CD14-positive monocyte (primary cell): Measurements from ENCODE around the gene PCBP3. TPM values are rescaled to one million over a fixed set of nuclear protein-coding genes. Genes with fewer than 3 reads are reported as not detected.

ENCODE experiments used
- DNase-seq, 3 donors: peaks; one replicate each; pipeline ENCODE4 v3.0.0-alpha.2; 2011 to 2022
- H2AFZ ChIP-seq: 2 replicates; pipeline ENCODE4 v1.6.0; 2012; ENCODE audit warnings: mild to moderate bottlenecking, low read depth, low read length, inconsistent platforms; ENCODE audit not compliant: insufficient read depth, poor library complexity, severe bottlenecking
- H3K27ac ChIP-seq, 2 donors: 1 replicate in 1 of 2; 2 replicates in 1 of 2; pipeline ENCODE4 v1.5.1; 2012 to 2013; ENCODE audit warnings: low read length in 2 of 2, control low read depth in 1 of 2, inconsistent platforms in 1 of 2, low read depth in 1 of 2, mild to moderate bottlenecking in 1 of 2
- H3K27me3 ChIP-seq, 2 donors: one replicate each; pipeline versions ENCODE4 v1.6.0 to v1.6.1; 2011 to 2013; ENCODE audit warnings: low read length in 2 of 2; ENCODE audit not compliant: control insufficient read depth in 2 of 2, insufficient read depth in 2 of 2
- H3K36me3 ChIP-seq, 2 donors: replicated peaks in 1 of 2; 1 replicate in 1 of 2; 2 replicates in 1 of 2; pipeline versions ENCODE4 v1.5.1 to v1.6.1; 2012 to 2013; ENCODE audit warnings: low read length in 2 of 2, control low read depth in 1 of 2, inconsistent platforms in 1 of 2, mild to moderate bottlenecking in 1 of 2; ENCODE audit not compliant: insufficient read depth in 2 of 2, control insufficient read depth in 1 of 2
- H3K4me1 ChIP-seq, 2 donors: 1 replicate in 1 of 2; 2 replicates in 1 of 2; pipeline versions ENCODE4 v1.5.1 to v1.6.1; 2012 to 2013; ENCODE audit warnings: low read length in 2 of 2, control low read depth in 1 of 2, inconsistent platforms in 1 of 2, mild to moderate bottlenecking in 1 of 2, moderate library complexity in 1 of 2; ENCODE audit not compliant: insufficient read depth in 2 of 2, control insufficient read depth in 1 of 2
- H3K4me2 ChIP-seq: replicated peaks from 2 replicates; pipeline ENCODE3; 2012; ENCODE audit warnings: low read length, moderate library complexity, mild to moderate bottlenecking; ENCODE audit not compliant: poor library complexity, severe bottlenecking; ENCODE audit errors: extremely low read depth
- H3K4me3 ChIP-seq, 3 experiments: fragments of 200-600 bp in 1 of 3; sonication (generic) in 1 of 3; replicated peaks in 1 of 3; 1 replicate in 2 of 3; 2 replicates in 1 of 3; pipeline ENCODE4 v1.5.1; 2011 to 2013; ENCODE audit warnings: low read length in 3 of 3, mild to moderate bottlenecking in 3 of 3, control low read depth in 2 of 3, low read depth in 2 of 3, inconsistent platforms in 1 of 3, moderate library complexity in 1 of 3
- H3K79me2 ChIP-seq: 2 replicates; pipeline ENCODE4 v1.6.0; 2012; ENCODE audit warnings: mild to moderate bottlenecking, control low read depth, inconsistent platforms, low read length, moderate library complexity; ENCODE audit not compliant: insufficient read depth
- H3K9ac ChIP-seq: 2 replicates; pipeline ENCODE4 v1.6.0; 2017; ENCODE audit warnings: low read length, mild to moderate bottlenecking; ENCODE audit not compliant: insufficient read depth, poor library complexity, severe bottlenecking
- H3K9me3 ChIP-seq, 2 donors: replicated peaks in 1 of 2; 1 replicate in 1 of 2; 2 replicates in 1 of 2; pipeline versions ENCODE4 v1.5.1 to v1.6.1; 2012 to 2013; ENCODE audit warnings: low read length in 2 of 2, control low read depth in 1 of 2; ENCODE audit not compliant: control insufficient read depth in 1 of 2, insufficient read depth in 1 of 2
- H4K20me1 ChIP-seq: 2 replicates; pipeline ENCODE4 v1.6.0; 2012; ENCODE audit warnings: mild to moderate bottlenecking, low read length, control low read depth, moderate library complexity; ENCODE audit not compliant: insufficient read depth
- H3K27ac Mint-ChIP-seq, 7 donors: one replicate each; pipeline ENCODE4 v1.8.0; 2020; ENCODE audit warnings: mild to moderate bottlenecking in 7 of 7, mixed read lengths in 7 of 7, moderate library complexity in 6 of 7, inconsistent platforms in 2 of 7
- H3K27me3 Mint-ChIP-seq, 3 donors: one replicate each; pipeline ENCODE4 v1.8.0; 2021 to 2022; ENCODE audit warnings: low read depth in 3 of 3, mild to moderate bottlenecking in 3 of 3, mixed read lengths in 3 of 3, moderate library complexity in 3 of 3, inconsistent platforms in 1 of 3
- H3K36me3 Mint-ChIP-seq, 2 donors: one replicate each; pipeline ENCODE4 v1.8.0; 2020; ENCODE audit warnings: mixed read lengths in 2 of 2, inconsistent platforms in 1 of 2, mild to moderate bottlenecking in 1 of 2
- H3K4me1 Mint-ChIP-seq: one replicate; pipeline ENCODE4 v1.8.0; 2020; ENCODE audit warnings: mild to moderate bottlenecking, mixed read lengths
- H3K4me3 Mint-ChIP-seq, 2 donors: one replicate each; pipeline ENCODE4 v1.8.0; 2020; ENCODE audit warnings: mild to moderate bottlenecking in 2 of 2, mixed read lengths in 2 of 2, moderate library complexity in 1 of 2
- H3K9me3 Mint-ChIP-seq, 7 donors: one replicate each; pipeline ENCODE4 v1.8.0; 2020 to 2022; ENCODE audit warnings: mixed read lengths in 7 of 7, mild to moderate bottlenecking in 6 of 7, moderate library complexity in 6 of 7, inconsistent platforms in 2 of 7
- CTCF ChIP-seq: fragments of 200-600 bp; IDR thresholded peaks from one replicate; pipeline ENCODE4 v1.8.0; 2022; ENCODE audit warnings: antibody characterized with exemption, mild to moderate bottlenecking
- WGBS: methylation state at CpG from one replicate; pipeline ENCODE4 v1.1.5; 2013; ENCODE audit warnings: missing lambda C conversion rate; ENCODE audit not compliant: insufficient coverage; 5-methylcytosine and 5-hydroxymethylcytosine counted together
- intact Hi-C, 2 donors: fragments of 100-400 bp; cut with micrococcal nuclease; formaldehyde crosslinking; loops; one replicate each; pipeline versions ENCODE4 v1.15.0 to v1.15.1; 2023
- polyA plus RNA-seq, 3 donors: library from polyadenylated mRNA; depleted of rRNA in 1 of 3; unstranded in 2 of 3; stranded (reverse) in 1 of 3; fragments of 300-500 nt in 2 of 3; fragments of >200 nt in 1 of 3; fragmentation: Illumina TruSeq in 2 of 3; gene quantifications; 1 replicate in 2 of 3; 2 replicates in 1 of 3; pipeline ENCODE4 v1.2.3, GENCODE V29; 2012 to 2021

The PCBP3 gene
- polyA plus RNA-seq, 3 donors = 0.34 to 0.49 TPM; not detected in 1

GRCh38 chr21:45865106-45865835, 221.7 kb downstream of the PCBP3 start:
- no peak overlapping the region for H3K4me3 Mint-ChIP-seq
- Histone ChIP-seq H3K36me3 (no peaks in the 10 kb centered on the region), H3K4me2 (no peak overlapping the region), H2AFZ (no peak overlapping the region), H3K4me1 (no peaks in the 10 kb centered on the region), H3K27ac (no peak overlapping the region), H3K9ac (no peak overlapping the region), H3K27me3 (no peaks in the 10 kb centered on the region), H3K4me3 (no peak overlapping the region), H4K20me1 (no peaks in the 10 kb centered on the region), H3K9me3 (no peaks in the 10 kb centered on the region), H3K79me2 (no peaks in the 10 kb centered on the region)
- H3K9me3 Mint-ChIP-seq = peaks cover 0 to 3% (median 0%) of the 10 kb centered on the region in 7 donors
- DNase-seq = no peak
- H3K4me1 Mint-ChIP-seq = no peaks in the 10 kb centered on the region
- intact Hi-C loops = no loop called here
- H3K27ac Mint-ChIP-seq = peak overlapping the region in 1 of 7 donors; percentile 61
- WGBS = 91% methylated on average over 24 of the region's 27 CpGs
- no peaks in the 10 kb centered on the region for H3K27me3 Mint-ChIP-seq
- TF ChIP-seq CTCF = no peak
- no peaks in the 10 kb centered on the region for H3K36me3 Mint-ChIP-seq

GRCh38 chr21:45866551-45866950, 223.0 kb downstream of the PCBP3 start:
- H3K27me3 Mint-ChIP-seq = no peaks in the 10 kb centered on the region
- no peak overlapping the region for H3K27ac ChIP-seq
- no peak overlapping the region for H3K4me3 ChIP-seq
- H3K4me2 ChIP-seq = no peak overlapping the region
- H3K4me1 ChIP-seq = no peaks in the 10 kb centered on the region
- 97% methylated on average over 8 of the region's 11 CpGs for WGBS
- intact Hi-C loops = no loop called here
- H3K9me3 Mint-ChIP-seq = peaks cover 0 to 3% (median 0%) of the 10 kb centered on the region in 7 donors
- H3K9ac ChIP-seq = no peak overlapping the region
- no peaks in the 10 kb centered on the region for H3K4me1 Mint-ChIP-seq
- no peaks in the 10 kb centered on the region for H3K36me3 ChIP-seq
- H3K4me3 Mint-ChIP-seq = no peak overlapping the region
- H3K79me2 ChIP-seq = no peaks in the 10 kb centered on the region
- no peaks in the 10 kb centered on the region for H4K20me1 ChIP-seq
- no peak overlapping the region for H3K27ac Mint-ChIP-seq
- H3K9me3 ChIP-seq = no peaks in the 10 kb centered on the region
- no peaks in the 10 kb centered on the region for H3K27me3 ChIP-seq
- no peak overlapping the region for H2AFZ ChIP-seq
- no peaks in the 10 kb centered on the region for H3K36me3 Mint-ChIP-seq
- no peak for TF ChIP-seq CTCF
- DNase-seq = no peak
